Osteoblast (primary cell): Measurements from ENCODE around the gene ACBD5. TPM values are rescaled to one million over a fixed set of nuclear protein-coding genes. Genes with fewer than 3 reads are reported as not detected.

Experiments used
- DNase-seq: peaks from one replicate; pipeline ENCODE4 v3.0.0; 2011; ENCODE audit warnings: low spot score, mixed read lengths; ENCODE audit not compliant: insufficient read length; ENCODE audit errors: missing footprints
- H2AFZ ChIP-seq: 2 replicates; pipeline ENCODE4 v1.6.0; 2011; ENCODE audit warnings: mild to moderate bottlenecking, low read length
- H3K27ac ChIP-seq: 2 replicates; pipeline ENCODE4 v1.5.1; 2011; ENCODE audit warnings: mild to moderate bottlenecking, low read depth, low read length, moderate library complexity
- H3K27me3 ChIP-seq: 2 replicates; pipeline ENCODE4 v1.6.0; 2012; ENCODE audit warnings: mild to moderate bottlenecking, control low read depth, inconsistent platforms, low read length, moderate library complexity; ENCODE audit not compliant: insufficient read depth
- H3K36me3 ChIP-seq: 2 replicates; pipeline ENCODE4 v1.5.1; 2011; ENCODE audit warnings: mild to moderate bottlenecking, low read length, control low read depth, moderate library complexity; ENCODE audit not compliant: insufficient read depth
- H3K4me1 ChIP-seq: 2 replicates; pipeline ENCODE4 v1.5.1; 2011; ENCODE audit warnings: mild to moderate bottlenecking, low read length, control low read depth, moderate library complexity; ENCODE audit not compliant: insufficient read depth
- H3K4me2 ChIP-seq: 2 replicates; pipeline ENCODE4 v1.6.0; 2011; ENCODE audit warnings: mild to moderate bottlenecking, low read length; ENCODE audit not compliant: insufficient read depth
- H3K4me3 ChIP-seq: fragments of 200-600 bp; sonication (generic); 3 replicates; pipeline ENCODE4 v1.5.1; 2012; ENCODE audit warnings: mild to moderate bottlenecking, low read length, inconsistent platforms; ENCODE audit not compliant: insufficient read depth
- H3K79me2 ChIP-seq: 2 replicates; pipeline ENCODE4 v1.6.0; 2012; ENCODE audit warnings: mild to moderate bottlenecking, low read length, control low read depth, inconsistent platforms; ENCODE audit not compliant: insufficient read depth
- H3K9me3 ChIP-seq: 2 replicates; pipeline ENCODE4 v1.5.1; 2011; ENCODE audit warnings: low read depth, low read length, control low read depth
- H4K20me1 ChIP-seq: 2 replicates; pipeline ENCODE4 v1.6.0; 2012; ENCODE audit warnings: mild to moderate bottlenecking, low read length, control low read depth; ENCODE audit not compliant: insufficient read depth
- total RNA-seq: library from RNA; depleted of rRNA; stranded (reverse); fragments of >200 nt; gene quantifications from 2 replicates; pipeline ENCODE4 v1.2.3, GENCODE V29; 2012
- TF ChIP-seq, protein P1 (sequence below): IDR thresholded peaks from 2 replicates; pipeline ENCODE4 v1.5.1; 2011; ENCODE audit warnings: mild to moderate bottlenecking, low read depth, low read length, moderate library complexity; ENCODE audit errors: extremely low read depth

Gene ACBD5
- total RNA-seq, 1 donor: 23.2 TPM

DNA sequence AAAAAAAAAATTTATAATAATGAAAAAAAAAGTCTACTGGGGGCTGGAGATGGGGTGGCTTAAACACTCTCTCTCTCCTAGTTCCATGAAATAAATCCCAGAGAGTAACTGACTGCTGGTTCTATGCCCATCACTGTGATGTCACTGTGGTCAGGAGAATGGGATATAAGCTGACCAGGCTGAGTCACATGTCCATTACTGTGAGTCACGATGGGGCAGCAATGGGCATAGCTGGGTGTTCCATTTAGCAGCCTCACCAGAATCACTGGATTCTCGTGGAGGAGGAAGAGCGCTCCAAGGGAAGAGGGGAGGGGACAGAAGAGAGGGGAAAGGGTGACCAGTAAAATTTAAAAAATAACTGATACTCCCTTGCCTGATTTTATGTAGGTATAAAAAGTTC lies 48.3 kb downstream of the ACBD5 start:
- H3K4me2 ChIP-seq: peak overlapping the region; percentile 62
- no peak overlapping the region for H2AFZ ChIP-seq
- TF ChIP-seq, protein P1, sequence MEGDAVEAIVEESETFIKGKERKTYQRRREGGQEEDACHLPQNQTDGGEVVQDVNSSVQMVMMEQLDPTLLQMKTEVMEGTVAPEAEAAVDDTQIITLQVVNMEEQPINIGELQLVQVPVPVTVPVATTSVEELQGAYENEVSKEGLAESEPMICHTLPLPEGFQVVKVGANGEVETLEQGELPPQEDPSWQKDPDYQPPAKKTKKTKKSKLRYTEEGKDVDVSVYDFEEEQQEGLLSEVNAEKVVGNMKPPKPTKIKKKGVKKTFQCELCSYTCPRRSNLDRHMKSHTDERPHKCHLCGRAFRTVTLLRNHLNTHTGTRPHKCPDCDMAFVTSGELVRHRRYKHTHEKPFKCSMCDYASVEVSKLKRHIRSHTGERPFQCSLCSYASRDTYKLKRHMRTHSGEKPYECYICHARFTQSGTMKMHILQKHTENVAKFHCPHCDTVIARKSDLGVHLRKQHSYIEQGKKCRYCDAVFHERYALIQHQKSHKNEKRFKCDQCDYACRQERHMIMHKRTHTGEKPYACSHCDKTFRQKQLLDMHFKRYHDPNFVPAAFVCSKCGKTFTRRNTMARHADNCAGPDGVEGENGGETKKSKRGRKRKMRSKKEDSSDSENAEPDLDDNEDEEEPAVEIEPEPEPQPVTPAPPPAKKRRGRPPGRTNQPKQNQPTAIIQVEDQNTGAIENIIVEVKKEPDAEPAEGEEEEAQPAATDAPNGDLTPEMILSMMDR: no peak
- peak; percentile 93 for DNase-seq
- peak overlapping the region; percentile 73 for H3K27ac ChIP-seq
- H4K20me1 ChIP-seq: no peaks in the 10 kb centered on the region
- H3K36me3 ChIP-seq: peaks cover 3% of the 10 kb centered on the region
- peaks cover 12% of the 10 kb centered on the region for H3K4me1 ChIP-seq
- no peaks in the 10 kb centered on the region for H3K27me3 ChIP-seq
- no peaks in the 10 kb centered on the region for H3K79me2 ChIP-seq
- no peaks in the 10 kb centered on the region for H3K9me3 ChIP-seq
- no peak overlapping the region for H3K4me3 ChIP-seq

DNA sequence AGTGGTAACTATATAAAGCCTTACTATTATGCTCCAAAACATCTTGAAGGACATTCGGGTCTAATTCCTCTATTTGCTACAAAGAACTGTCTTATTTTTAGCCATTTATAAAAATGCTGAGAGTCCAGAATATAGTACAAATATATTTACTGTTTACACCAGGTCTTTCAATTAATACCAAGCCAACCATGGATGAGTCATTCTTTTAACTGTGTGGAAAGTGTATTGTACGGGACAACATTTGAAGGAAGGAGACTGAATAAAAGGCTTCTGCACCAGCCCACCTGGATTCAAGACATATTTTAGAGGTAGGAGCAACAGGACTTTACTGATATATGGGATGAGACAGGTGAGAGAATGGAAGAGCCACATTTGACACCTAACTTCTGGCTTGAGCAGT lies 50.1 kb downstream of the ACBD5 start:
- TF ChIP-seq, protein P1: no peak
- no peak overlapping the region for H2AFZ ChIP-seq
- no peak overlapping the region for H3K27ac ChIP-seq
- no peaks in the 10 kb centered on the region for H3K79me2 ChIP-seq
- DNase-seq: no peak
- no peak overlapping the region for H3K4me3 ChIP-seq
- no peaks in the 10 kb centered on the region for H3K27me3 ChIP-seq
- peaks cover 12% of the 10 kb centered on the region for H3K4me1 ChIP-seq
- H3K9me3 ChIP-seq: no peaks in the 10 kb centered on the region
- H4K20me1 ChIP-seq: no peaks in the 10 kb centered on the region
- no peak overlapping the region for H3K4me2 ChIP-seq
- H3K36me3 ChIP-seq: peaks cover 6% of the 10 kb centered on the region

DNA sequence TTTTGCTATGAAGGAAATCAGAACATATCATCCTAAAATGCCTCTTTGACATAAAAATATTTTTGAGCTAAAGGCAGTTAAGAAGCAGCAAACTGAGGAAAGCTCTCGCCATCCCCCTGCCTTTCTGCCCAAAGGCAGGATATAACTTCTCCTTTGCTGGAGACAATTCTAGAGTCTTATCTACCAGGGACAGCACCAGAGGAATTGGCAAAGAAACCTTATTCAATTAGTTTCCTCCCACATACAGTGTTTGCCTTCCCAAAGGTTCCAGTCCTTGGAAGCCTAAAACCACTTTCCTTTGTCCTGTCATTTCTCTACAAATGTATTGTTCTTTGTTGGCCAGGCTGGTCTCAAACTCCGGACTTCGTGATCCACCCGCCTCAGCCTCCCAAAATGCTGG lies 51.7 kb downstream of the ACBD5 start:
- Histone ChIP-seq H3K27me3 (no peaks in the 10 kb centered on the region), H3K4me3 (no peak overlapping the region), H3K4me2 (no peak overlapping the region), H3K27ac (no peak overlapping the region), H2AFZ (no peak overlapping the region), H4K20me1 (no peaks in the 10 kb centered on the region), H3K36me3 (peaks cover 10% of the 10 kb centered on the region), H3K9me3 (no peaks in the 10 kb centered on the region), H3K79me2 (no peaks in the 10 kb centered on the region), H3K4me1 (peaks cover 12% of the 10 kb centered on the region)
- TF ChIP-seq, protein P1: no peak
- DNase-seq: no peak

DNA sequence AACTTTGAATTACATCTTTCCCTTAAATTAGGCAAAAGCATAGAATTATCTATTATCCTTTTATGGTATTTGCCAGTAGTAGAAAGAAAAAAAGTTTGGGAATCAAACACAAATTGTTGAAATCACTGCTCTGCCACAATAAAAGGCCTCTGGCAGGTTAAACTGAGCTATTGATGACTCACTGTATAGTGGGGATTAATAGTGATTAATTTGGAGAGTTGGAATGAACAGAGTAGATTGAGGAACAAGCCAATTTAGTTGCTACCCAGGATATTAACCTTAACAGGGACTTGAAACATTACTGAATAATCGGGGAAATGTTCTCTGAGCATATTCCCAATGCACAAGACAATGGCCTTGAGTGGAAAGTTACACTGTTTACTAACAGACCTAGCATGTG lies 52.3 kb downstream of the ACBD5 start:
- H3K4me2 ChIP-seq: no peak overlapping the region
- H3K9me3 ChIP-seq: no peaks in the 10 kb centered on the region
- no peak for DNase-seq
- H3K27me3 ChIP-seq: no peaks in the 10 kb centered on the region
- H3K4me1 ChIP-seq: peaks cover 12% of the 10 kb centered on the region
- no peaks in the 10 kb centered on the region for H3K79me2 ChIP-seq
- peaks cover 11% of the 10 kb centered on the region for H3K36me3 ChIP-seq
- no peak overlapping the region for H2AFZ ChIP-seq
- TF ChIP-seq, protein P1: no peak
- H3K4me3 ChIP-seq: no peak overlapping the region
- no peak overlapping the region for H3K27ac ChIP-seq
- no peaks in the 10 kb centered on the region for H4K20me1 ChIP-seq
